SK-N-SH (cell line): ENCODE measurements around the gene BCAS3. TPM values are rescaled to one million over a fixed set of nuclear protein-coding genes. Genes with fewer than 3 reads are reported as not detected.

Experiments
- CTCF ChIA-PET: fragments of 300-600, 350-600 bp; formaldehyde crosslinking; extraction: SDS; loops from one replicate; lab custom pipeline; 2021; lab: Yijun Ruan, JAX
- POLR2A ChIA-PET: fragments of 350-600 bp; sonication (Branson Sonifier 250); formaldehyde crosslinking; extraction: SDS; loops from one replicate; lab custom pipeline; 2020; ENCODE audit warnings: antibody characterized with exemption, inconsistent platforms; lab: Yijun Ruan, JAX
- DNase-seq: peaks from one replicate; pipeline ENCODE4 v3.0.0; 2012
- H2AFZ ChIP-seq: fragments of 200-600 bp; sonication (generic); 2 replicates; pipeline ENCODE4 v1.8.1; 2016; ENCODE audit warnings: antibody characterized with exemption, mild to moderate bottlenecking, low read depth
- H3F3A ChIP-seq: fragments of 200-600 bp; sonication (generic); replicated peaks from 2 replicates; pipeline ENCODE3; 2016; ENCODE audit warnings: antibody characterized with exemption, mild to moderate bottlenecking; ENCODE audit not compliant: insufficient read depth
- H3K27ac ChIP-seq, 2 experiments: fragments of 200-500 bp in 1 of 2; fragments of 200-600 bp in 1 of 2; sonication (Bioruptor generic) in 1 of 2; sonication (generic), shearing (Covaris generic) in 1 of 2; 2 replicates each; pipeline versions ENCODE4 v1.5.1 to v1.6.1; 2014 to 2016; ENCODE audit warnings: low read depth in 2 of 2, inconsistent platforms in 1 of 2, low read length in 1 of 2, mild to moderate bottlenecking in 1 of 2, mixed read lengths in 1 of 2
- H3K27me3 ChIP-seq: fragments of 200-600 bp; sonication (generic), shearing (Covaris generic); 2 replicates; pipeline ENCODE4 v1.6.1; 2016; ENCODE audit warnings: mixed run types; ENCODE audit not compliant: insufficient read depth
- H3K36me3 ChIP-seq, 2 experiments: fragments of 200-500 bp in 1 of 2; fragments of 200-600 bp in 1 of 2; sonication (Bioruptor generic) in 1 of 2; sonication (generic) in 1 of 2; replicated peaks in 1 of 2; 2 replicates each; pipeline versions ENCODE3 to v1.5.1; 2014 to 2016; ENCODE audit warnings: low read length in 1 of 2, mild to moderate bottlenecking in 1 of 2; ENCODE audit not compliant: insufficient read depth in 2 of 2, control insufficient read depth in 1 of 2
- H3K4me1 ChIP-seq, 2 experiments: fragments of 200-500 bp in 1 of 2; fragments of 200-600 bp in 1 of 2; sonication (Bioruptor generic) in 1 of 2; sonication (generic), shearing (Covaris generic) in 1 of 2; 2 replicates each; pipeline versions ENCODE4 v1.5.1 to v1.6.1; 2014 to 2016; ENCODE audit warnings: low read depth in 1 of 2, low read length in 1 of 2, mixed run types in 1 of 2; ENCODE audit not compliant: insufficient read depth in 2 of 2, control insufficient read depth in 1 of 2
- H3K4me2 ChIP-seq: fragments of 200-600 bp; sonication (generic), shearing (Covaris generic); 2 replicates; pipeline ENCODE4 v1.6.1; 2017; ENCODE audit warnings: mixed run types
- H3K4me3 ChIP-seq, 2 experiments: fragments of 200-500 bp in 1 of 2; fragments of 200-600 bp in 1 of 2; sonication (Bioruptor generic) in 1 of 2; sonication (generic), shearing (Covaris generic) in 1 of 2; 2 replicates each; pipeline versions ENCODE4 v1.5.1 to v1.8.1; 2014 to 2016; ENCODE audit warnings: low read depth in 2 of 2, inconsistent platforms in 1 of 2, low read length in 1 of 2, mild to moderate bottlenecking in 1 of 2, mixed read lengths in 1 of 2, moderate library complexity in 1 of 2
- H3K79me2 ChIP-seq: fragments of 200-600 bp; sonication (generic); 2 replicates; pipeline ENCODE4 v1.8.1; 2017; ENCODE audit warnings: mild to moderate bottlenecking; ENCODE audit not compliant: insufficient read depth
- H3K9ac ChIP-seq: fragments of 200-600 bp; sonication (generic); 2 replicates; pipeline ENCODE4 v1.6.1; 2017; ENCODE audit warnings: mixed run types
- H3K9me2 ChIP-seq: fragments of 200-600 bp; sonication (generic); 2 replicates; pipeline ENCODE4 v1.6.1; 2017; ENCODE audit warnings: mixed run types
- H3K9me3 ChIP-seq: fragments of 200-600 bp; sonication (generic); 2 replicates; pipeline ENCODE4 v1.6.1; 2017; ENCODE audit warnings: mixed run types, mild to moderate bottlenecking, moderate library complexity
- H4K20me1 ChIP-seq: fragments of 200-600 bp; sonication (generic); 2 replicates; pipeline ENCODE4 v1.6.1; 2017; ENCODE audit warnings: mild to moderate bottlenecking, mixed run types; ENCODE audit not compliant: insufficient read depth
- CHD2 ChIP-seq: fragments of 150-350 bp; IDR thresholded peaks from 2 replicates; pipeline ENCODE4 v1.6.1; 2018; ENCODE audit warnings: low read length; ENCODE audit not compliant: partially characterized antibody
- CTCF ChIP-seq: fragments of 200-600 bp; sonication (generic); IDR thresholded peaks from 2 replicates; pipeline ENCODE4 v1.6.1; 2017; ENCODE audit warnings: antibody characterized with exemption, mild to moderate bottlenecking, moderate library complexity
- ELF1 ChIP-seq: IDR thresholded peaks from 2 replicates; pipeline ENCODE4 v1.4.0; 2012
- FOXJ3 ChIP-seq: sonication (generic); formaldehyde crosslinking; IDR thresholded peaks from 2 replicates; pipeline ENCODE4 v1.5.1; 2020; ENCODE audit warnings: mild to moderate bottlenecking, missing genetic modification reagents
- FOXM1 ChIP-seq: IDR thresholded peaks from 2 replicates; pipeline ENCODE4 v1.4.0; 2012; ENCODE audit warnings: low read depth, mild to moderate bottlenecking
- GATA2 ChIP-seq: sonication (generic); formaldehyde crosslinking; IDR thresholded peaks from 2 replicates; pipeline ENCODE4 v1.5.0; 2020; ENCODE audit warnings: mild to moderate bottlenecking, missing genetic modification reagents
- MAX ChIP-seq: IDR thresholded peaks from 2 replicates; pipeline ENCODE4 v1.4.0; 2012; ENCODE audit warnings: low read depth
- MEF2A ChIP-seq: IDR thresholded peaks from 2 replicates; pipeline ENCODE4 v1.4.0; 2012; ENCODE audit warnings: low read depth, borderline replicate concordance
- MXI1 ChIP-seq: IDR thresholded peaks from 2 replicates; pipeline ENCODE4 v1.6.1; 2012; ENCODE audit warnings: mild to moderate bottlenecking, low read depth, low read length, improper control_type of control experiment
- NFIC ChIP-seq: IDR thresholded peaks from 2 replicates; pipeline ENCODE4 v1.4.0; 2012; ENCODE audit warnings: borderline replicate concordance
- POLR2AphosphoS5 ChIP-seq: IDR thresholded peaks from 2 replicates; pipeline ENCODE4 v1.6.1; 2012; ENCODE audit warnings: low read depth, low read length
- RCOR1 ChIP-seq: fragments of 150-350 bp; IDR thresholded peaks from 2 replicates; pipeline ENCODE4 v1.6.1; 2017; ENCODE audit warnings: antibody characterized with exemption, low read length
- REST ChIP-seq: IDR thresholded peaks from 2 replicates; pipeline ENCODE4 v1.6.1; 2012; ENCODE audit warnings: mild to moderate bottlenecking, low read depth, low read length, moderate library complexity
- RXRA ChIP-seq: IDR thresholded peaks from 2 replicates; pipeline ENCODE4 v1.4.0; 2012; ENCODE audit warnings: low read depth, mild to moderate bottlenecking, borderline replicate concordance
- SMC3 ChIP-seq: IDR thresholded peaks from 2 replicates; pipeline ENCODE4 v1.6.1; 2012; ENCODE audit warnings: low read depth, low read length, improper control_type of control experiment
- USF2 ChIP-seq: fragments of 150-350 bp; IDR thresholded peaks from 2 replicates; pipeline ENCODE4 v1.6.1; 2017; ENCODE audit warnings: antibody characterized with exemption, low read length, low read depth, borderline replicate concordance
- WGBS: methylation state at CpG from one replicate; pipeline ENCODE4 v1.1.6; 2017; ENCODE audit warnings: low lambda C conversion rate; 5-methylcytosine and 5-hydroxymethylcytosine counted together
- polyA plus RNA-seq, 3 experiments: library from polyadenylated mRNA; depleted of rRNA; stranded (reverse); fragments of >200 nt; gene quantifications; 2 replicates each; pipeline ENCODE4 v1.2.3, GENCODE V29; 2012
- TF ChIP-seq, protein P1 (sequence below): IDR thresholded peaks from 2 replicates; pipeline ENCODE4 v1.4.0; 2012; ENCODE audit warnings: low read depth, borderline replicate concordance

The BCAS3 gene
- polyA plus RNA-seq, 1 of the 3 experiments (the other 2 are of a cell fraction): 5.9 TPM

DNA sequence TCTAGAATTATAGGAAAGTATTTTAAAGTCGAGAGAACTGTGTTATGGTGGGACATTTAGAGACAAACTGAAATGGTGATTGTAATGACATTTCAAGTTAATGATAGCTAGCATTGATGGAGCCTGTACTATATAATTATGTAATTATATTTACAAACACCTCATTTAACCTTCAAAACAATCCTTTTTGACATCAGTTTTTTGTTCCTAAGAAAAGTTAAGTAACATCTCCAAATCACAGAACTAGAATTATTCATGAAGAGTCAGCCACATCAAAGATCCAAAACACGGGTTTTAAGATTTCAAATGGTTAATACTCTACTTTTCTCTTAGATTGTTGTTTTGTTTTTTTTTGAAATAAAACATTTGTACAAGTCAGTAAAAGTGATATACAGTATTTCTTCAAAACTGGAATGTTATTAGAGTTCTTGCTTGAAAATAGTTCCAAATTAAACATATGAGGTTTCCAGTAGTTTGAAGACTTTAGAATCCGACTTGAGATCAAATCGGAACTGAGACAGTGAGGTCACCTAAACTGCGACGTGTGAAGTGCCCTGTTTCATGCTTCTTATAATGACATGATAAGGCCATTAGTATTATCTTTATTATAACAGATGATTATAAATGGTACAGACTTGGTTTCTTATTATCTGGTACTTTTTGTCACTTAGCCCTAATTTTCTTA is 457.0 kb downstream of the BCAS3 start:
- Histone ChIP-seq H3K36me3 (no peaks in the 10 kb centered on the region), H4K20me1 (no peaks in the 10 kb centered on the region), H3K9me3 (no peaks in the 10 kb centered on the region), H2AFZ (no peak overlapping the region), H3K4me2 (no peak overlapping the region), H3K4me3 (no peak overlapping the region), H3K79me2 (no peaks in the 10 kb centered on the region), H3K27me3 (no peaks in the 10 kb centered on the region), H3K27ac (no peak overlapping the region), H3F3A (peaks cover 13% of the 10 kb centered on the region), H3K9me2 (no peaks in the 10 kb centered on the region), H3K4me1 (peaks cover 13 to 31% of the 10 kb centered on the region in 2 experiments; a peak in 3 of 4 replicates), H3K9ac (no peak overlapping the region)
- DNase-seq: no peak
- CTCF ChIA-PET: interaction anchor here (0.8 to 1.9 kb wide), 5 partner anchors 16 to 278 kb away, joined by 3 to 7 read pairs (median 4); no protein-coding TSS in a partner anchor
- WGBS: 93% methylated on average over 6 of the region's 6 CpGs
- POLR2A ChIA-PET: no interaction called here
- TF ChIP-seq RCOR1: no peak
- TF ChIP-seq SMC3: no peak
- no peak for TF ChIP-seq GATA2 (CRISPR knock-in tag)
- no peak for TF ChIP-seq NFIC
- TF ChIP-seq, protein P1, sequence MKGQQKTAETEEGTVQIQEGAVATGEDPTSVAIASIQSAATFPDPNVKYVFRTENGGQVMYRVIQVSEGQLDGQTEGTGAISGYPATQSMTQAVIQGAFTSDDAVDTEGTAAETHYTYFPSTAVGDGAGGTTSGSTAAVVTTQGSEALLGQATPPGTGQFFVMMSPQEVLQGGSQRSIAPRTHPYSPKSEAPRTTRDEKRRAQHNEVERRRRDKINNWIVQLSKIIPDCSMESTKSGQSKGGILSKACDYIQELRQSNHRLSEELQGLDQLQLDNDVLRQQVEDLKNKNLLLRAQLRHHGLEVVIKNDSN: no peak
- no peak for TF ChIP-seq FOXJ3 (CRISPR knock-in tag)

DNA sequence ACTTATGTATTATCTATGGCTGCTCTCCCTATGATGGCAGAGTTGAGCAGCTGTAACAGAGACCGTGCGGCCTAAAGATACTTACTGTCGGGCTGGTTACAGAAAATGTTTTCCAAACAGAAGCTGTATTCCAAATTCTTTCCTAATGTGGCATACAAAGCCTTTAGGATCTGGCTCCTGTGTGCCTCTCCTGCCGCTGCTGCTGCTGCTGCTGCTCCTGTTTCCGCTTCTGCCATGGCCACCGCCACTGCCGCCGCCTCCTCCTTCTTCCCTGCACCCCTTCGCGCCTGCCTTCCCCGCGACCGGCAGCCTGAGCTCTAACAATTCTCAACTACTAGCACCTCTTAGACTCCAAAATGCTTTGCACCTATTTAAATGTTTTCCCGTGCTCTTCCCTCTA is 458.1 kb downstream of the BCAS3 start:
- Histone ChIP-seq H3K27me3 (no peaks in the 10 kb centered on the region), H3K27ac (peak overlapping the region in 1 of 2 experiments; percentile 41; a peak in 2 of 4 replicates), H3F3A (peaks cover 21% of the 10 kb centered on the region), H3K79me2 (no peaks in the 10 kb centered on the region), H3K9me3 (no peaks in the 10 kb centered on the region), H3K4me2 (no peak overlapping the region), H3K36me3 (no peaks in the 10 kb centered on the region), H2AFZ (no peak overlapping the region), H3K9ac (no peak overlapping the region), H4K20me1 (no peaks in the 10 kb centered on the region), H3K9me2 (no peaks in the 10 kb centered on the region), H3K4me3 (no peak overlapping the region), H3K4me1 (peaks cover 18 to 35% of the 10 kb centered on the region in 2 experiments)
- ChIA-PET POLR2A (no interaction called here), CTCF (interaction anchor here (0.8 to 1.9 kb wide), 8 partner anchors 9 to 277 kb away, joined by 3 to 7 read pairs (median 4); no protein-coding TSS in a partner anchor)
- TF ChIP-seq MAX: no peak
- TF ChIP-seq USF2: no peak
- TF ChIP-seq FOXM1: no peak
- no peak for TF ChIP-seq CHD2
- no peak for TF ChIP-seq POLR2AphosphoS5
- no peak for TF ChIP-seq ELF1
- TF ChIP-seq MXI1: no peak
- TF ChIP-seq MEF2A: no peak
- no peak for TF ChIP-seq RCOR1
- TF ChIP-seq CTCF: no peak
- no peak for TF ChIP-seq REST
- no peak for TF ChIP-seq RXRA
- WGBS: 95% methylated on average over 14 of the region's 14 CpGs
- no peak for DNase-seq
